HFFc6 (cell line): ENCODE results near the gene TNXB. TPM values are rescaled to one million over a fixed set of nuclear protein-coding genes. Genes with fewer than 3 reads are reported as not detected.

Experiments used
- DNase-seq: peaks from one replicate; pipeline ENCODE4 v3.0.0-alpha.2; 2018
- H3K27ac Mint-ChIP-seq: 2 replicates; pipeline ENCODE4 v1.8.0; 2020; ENCODE audit warnings: mild to moderate bottlenecking, mixed read lengths
- H3K27me3 Mint-ChIP-seq: 2 replicates; pipeline ENCODE4 v1.8.0; 2021; ENCODE audit warnings: mild to moderate bottlenecking, moderate library complexity, mixed read lengths; ENCODE audit not compliant: insufficient read depth
- H3K36me3 Mint-ChIP-seq: 2 replicates; pipeline ENCODE4 v1.8.0; 2021; ENCODE audit warnings: low read depth, mixed read lengths
- H3K4me1 Mint-ChIP-seq: 2 replicates; pipeline ENCODE4 v1.8.0; 2020; ENCODE audit warnings: low read depth, mixed read lengths
- H3K4me3 Mint-ChIP-seq: 2 replicates; pipeline ENCODE4 v1.8.0; 2020; ENCODE audit warnings: mild to moderate bottlenecking, moderate library complexity, mixed read lengths
- H3K9me3 Mint-ChIP-seq: 2 replicates; pipeline ENCODE4 v1.8.0; 2020; ENCODE audit warnings: mild to moderate bottlenecking, mixed read lengths
- total RNA-seq, 6 experiments: library from RNA; stranded (reverse); fragmentation: NEBNext Ultra II Directional; extraction: Animal tissue kit (Norgen Biotek cat#: 25700); gene quantifications; 2 replicates in 1 of 6; 3 replicates in 5 of 6; pipeline ENCODE4 v1.2.3, GENCODE V29; 2021
- TF ChIP-seq, protein P1 (sequence below): fragments of 200-600 bp; sonication (generic); IDR thresholded peaks from 2 replicates; pipeline ENCODE4 v1.5.0; 2021; ENCODE audit warnings: antibody characterized with exemption, mild to moderate bottlenecking

TNXB gene
- total RNA-seq, 6 experiments from 2014 or later, result 0.28 to 1.4 (median 0.83) TPM

- Mint-ChIP-seq H3K27me3 (peaks cover 25% of the 10 kb centered on the region), H3K4me1 (peaks cover 28% of the 10 kb centered on the region), H3K36me3 (no peaks in the 10 kb centered on the region), H3K4me3 (no peak overlapping the region), H3K27ac (no peak overlapping the region), H3K9me3 (no peaks in the 10 kb centered on the region)
- DNase-seq, result no peak
- TF ChIP-seq, protein P1, sequence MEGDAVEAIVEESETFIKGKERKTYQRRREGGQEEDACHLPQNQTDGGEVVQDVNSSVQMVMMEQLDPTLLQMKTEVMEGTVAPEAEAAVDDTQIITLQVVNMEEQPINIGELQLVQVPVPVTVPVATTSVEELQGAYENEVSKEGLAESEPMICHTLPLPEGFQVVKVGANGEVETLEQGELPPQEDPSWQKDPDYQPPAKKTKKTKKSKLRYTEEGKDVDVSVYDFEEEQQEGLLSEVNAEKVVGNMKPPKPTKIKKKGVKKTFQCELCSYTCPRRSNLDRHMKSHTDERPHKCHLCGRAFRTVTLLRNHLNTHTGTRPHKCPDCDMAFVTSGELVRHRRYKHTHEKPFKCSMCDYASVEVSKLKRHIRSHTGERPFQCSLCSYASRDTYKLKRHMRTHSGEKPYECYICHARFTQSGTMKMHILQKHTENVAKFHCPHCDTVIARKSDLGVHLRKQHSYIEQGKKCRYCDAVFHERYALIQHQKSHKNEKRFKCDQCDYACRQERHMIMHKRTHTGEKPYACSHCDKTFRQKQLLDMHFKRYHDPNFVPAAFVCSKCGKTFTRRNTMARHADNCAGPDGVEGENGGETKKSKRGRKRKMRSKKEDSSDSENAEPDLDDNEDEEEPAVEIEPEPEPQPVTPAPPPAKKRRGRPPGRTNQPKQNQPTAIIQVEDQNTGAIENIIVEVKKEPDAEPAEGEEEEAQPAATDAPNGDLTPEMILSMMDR, result no peak
These were observed 13.1 kb downstream of the TNXB start for GRCh38 chr6:32096087-32096393.

GRCh38 chr6:32095338-32096086 lies 13.6 kb downstream of the TNXB start:
- DNase-seq, result no peak
- H3K9me3 Mint-ChIP-seq, result no peaks in the 10 kb centered on the region
- peaks cover 28% of the 10 kb centered on the region for H3K4me1 Mint-ChIP-seq
- H3K27me3 Mint-ChIP-seq, result peaks cover 25% of the 10 kb centered on the region
- no peaks in the 10 kb centered on the region for H3K36me3 Mint-ChIP-seq
- no peak overlapping the region for H3K27ac Mint-ChIP-seq
- H3K4me3 Mint-ChIP-seq, result no peak overlapping the region
- TF ChIP-seq, protein P1, result no peak; the same call in 1 of the 2 replicates

DNA sequence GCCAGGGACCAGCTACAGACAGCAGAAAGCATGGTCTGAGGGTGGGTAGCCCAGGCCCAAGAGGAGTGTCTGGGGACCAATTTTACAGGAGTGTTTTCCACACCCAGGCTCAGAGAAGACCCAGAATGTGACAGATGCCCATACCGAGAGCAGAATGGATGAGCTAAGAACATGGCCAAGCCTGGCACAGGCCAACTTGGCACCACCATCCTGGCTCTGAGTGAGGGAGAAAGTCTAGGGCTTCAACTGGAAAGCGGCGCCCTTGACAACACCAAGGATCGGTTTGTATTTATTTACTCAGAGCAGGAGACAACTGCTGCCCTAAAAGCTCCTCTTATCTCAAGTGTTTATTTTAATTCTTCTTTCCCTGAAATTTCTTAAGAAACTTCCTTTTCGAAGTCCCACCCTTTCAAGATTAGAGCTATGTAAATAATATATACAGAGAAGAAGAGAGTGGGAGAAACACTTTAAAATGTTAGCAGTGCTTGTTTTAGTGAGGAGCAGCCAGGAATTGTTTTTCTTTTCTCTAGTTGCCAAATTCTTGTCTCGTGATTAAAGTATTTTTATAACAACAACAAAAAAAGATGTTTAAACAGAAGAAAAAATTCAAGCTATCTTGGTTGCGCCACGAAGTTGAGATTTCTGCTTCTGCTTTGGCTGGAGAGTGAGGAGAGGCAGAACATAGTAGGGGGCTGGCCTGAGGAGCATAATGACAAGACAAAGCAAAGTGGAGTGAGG lies 16.2 kb downstream of the TNXB start:
- Mint-ChIP-seq H3K4me3 (peak overlapping the region; percentile 63), H3K36me3 (no peaks in the 10 kb centered on the region), H3K27me3 (peaks cover 35% of the 10 kb centered on the region), H3K4me1 (peaks cover 28% of the 10 kb centered on the region), H3K27ac (peak overlapping the region; percentile 60), H3K9me3 (no peaks in the 10 kb centered on the region)
- TF ChIP-seq, protein P1, result no peak
- DNase-seq, result peak; percentile 46

DNA sequence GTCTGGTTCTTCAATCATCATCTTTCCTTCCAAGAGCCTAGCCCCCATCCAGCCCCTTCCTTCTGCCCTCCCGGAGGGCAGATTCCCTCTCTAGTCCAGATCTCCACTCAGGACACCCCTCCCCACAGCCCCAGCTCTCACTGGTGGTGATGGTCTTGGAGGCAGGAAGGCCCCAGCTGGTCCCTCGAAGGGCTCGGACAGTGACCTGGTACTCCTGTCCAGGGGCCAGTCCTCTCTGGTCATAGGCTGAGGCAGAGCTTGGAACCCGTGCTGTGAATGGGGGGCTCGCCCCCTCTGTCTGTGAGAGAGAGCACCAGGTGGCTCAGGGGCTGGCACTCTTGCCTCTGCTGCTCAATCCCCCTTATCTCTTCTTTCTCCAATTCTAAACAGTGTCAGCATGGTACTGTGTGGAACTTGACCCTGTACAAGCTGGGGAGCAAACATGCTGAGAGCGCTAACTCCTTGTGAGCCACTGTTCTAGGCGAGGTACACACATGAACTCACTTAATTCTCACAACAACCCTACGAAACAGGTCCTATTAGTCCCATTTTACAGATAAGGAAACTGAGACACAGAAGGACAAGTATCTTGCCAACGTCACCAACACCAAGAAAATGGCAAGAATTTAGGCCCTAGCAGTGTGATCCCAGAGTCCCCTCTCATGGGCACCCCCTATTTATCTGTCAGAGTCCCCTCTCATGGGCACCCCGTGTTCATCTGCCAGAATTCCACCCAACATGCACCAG lies 19.9 kb downstream of the TNXB start:
- no peak overlapping the region for H3K27ac Mint-ChIP-seq
- no peak for DNase-seq
- no peaks in the 10 kb centered on the region for H3K9me3 Mint-ChIP-seq

DNA sequence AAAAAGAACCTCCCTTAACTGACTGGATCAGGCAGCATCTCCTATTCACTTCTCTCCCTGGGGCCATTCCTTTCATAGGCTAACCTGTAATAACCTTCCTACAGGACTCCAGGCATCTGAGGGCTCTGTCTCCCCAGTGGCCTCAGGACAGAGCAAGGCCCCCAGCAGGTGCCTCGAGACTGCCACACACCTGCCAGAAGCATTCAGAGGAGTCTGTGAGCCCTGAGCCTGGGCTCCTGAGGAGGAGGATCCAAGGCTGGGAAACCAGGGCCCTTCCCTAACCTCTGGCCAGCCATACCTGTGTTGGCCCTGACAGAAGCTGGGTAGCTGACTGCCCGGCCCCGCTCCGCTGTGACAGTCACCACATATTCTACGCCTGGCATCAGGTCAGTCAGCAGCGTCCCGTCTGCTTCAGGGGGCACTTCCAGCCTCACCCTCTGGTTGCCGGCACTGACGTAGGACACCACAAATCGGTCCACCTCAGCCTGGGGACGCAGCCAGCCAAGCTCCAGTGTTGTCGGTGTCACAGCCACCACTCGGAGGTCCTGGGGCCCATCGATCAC lies 20.6 kb downstream of the TNXB start:
- H3K27me3 Mint-ChIP-seq, result peaks cover 32% of the 10 kb centered on the region
- peaks cover 52% of the 10 kb centered on the region for H3K4me1 Mint-ChIP-seq
- no peaks in the 10 kb centered on the region for H3K36me3 Mint-ChIP-seq
- TF ChIP-seq, protein P1, result no peak
- H3K27ac Mint-ChIP-seq, result no peak overlapping the region
- no peaks in the 10 kb centered on the region for H3K9me3 Mint-ChIP-seq
- DNase-seq, result no peak
- H3K4me3 Mint-ChIP-seq, result no peak overlapping the region

More for the DNA sequence above, 19.9 kb downstream of the TNXB start:
- Mint-ChIP-seq H3K36me3 (no peaks in the 10 kb centered on the region), H3K27me3 (peaks cover 34% of the 10 kb centered on the region), H3K4me1 (peaks cover 52% of the 10 kb centered on the region), H3K4me3 (no peak overlapping the region)
- TF ChIP-seq, protein P1, result no peak
